CD4-positive, alpha-beta T cell (primary cell): ENCODE data around the gene SFMBT2. TPM values are rescaled to one million over a fixed set of nuclear protein-coding genes. Genes with fewer than 3 reads are reported as not detected.

Experiments used
- ATAC-seq: fragments of 200-7000 bp; cut with Tn5 transposase; one replicate; pipeline ENCODE4 v1.10.0; 2022; ENCODE audit warnings: mild to moderate bottlenecking; ENCODE audit not compliant: poor library complexity
- CTCF ChIA-PET: fragments of 350-600 bp; sonication (Branson Sonifier 250); formaldehyde crosslinking; loops from one replicate; lab custom pipeline; 2021; ENCODE audit warnings: antibody characterized with exemption, inconsistent platforms; lab: Charles Lee
- POLR2A ChIA-PET: fragments of 350-600 bp; sonication (Branson Sonifier 250); formaldehyde crosslinking; loops from one replicate; lab custom pipeline; 2021; ENCODE audit warnings: antibody characterized with exemption, inconsistent platforms; lab: Charles Lee
- DNase-seq, 14 experiments: peaks; one replicate each; pipeline ENCODE4 v3.0.0-alpha.2; 2013 to 2020; ENCODE audit warnings: mixed read lengths in 2 of 14
- H3K27ac ChIP-seq, 2 donors: one replicate each; pipeline versions ENCODE4 v1.5.1 to v1.7.0; 2013; ENCODE audit warnings: low read length in 2 of 2, low read depth in 1 of 2, mild to moderate bottlenecking in 1 of 2
- H3K27me3 ChIP-seq, 2 experiments: 1 replicate in 1 of 2; 2 replicates in 1 of 2; pipeline versions ENCODE4 v1.6.1 to v1.7.0; 2013; ENCODE audit warnings: low read length in 2 of 2, control low read depth in 1 of 2, mild to moderate bottlenecking in 1 of 2, moderate library complexity in 1 of 2; ENCODE audit not compliant: insufficient read depth in 2 of 2, control insufficient read depth in 1 of 2
- H3K36me3 ChIP-seq: one replicate; pipeline ENCODE4 v1.6.1; 2013; ENCODE audit warnings: low read length, control low read depth; ENCODE audit not compliant: insufficient read depth
- H3K4me1 ChIP-seq: one replicate; pipeline ENCODE4 v1.6.1; 2013; ENCODE audit warnings: low read length, control low read depth; ENCODE audit not compliant: insufficient read depth
- H3K4me3 ChIP-seq: one replicate; pipeline ENCODE4 v1.5.1; 2013; ENCODE audit warnings: mild to moderate bottlenecking, low read length, moderate library complexity
- H3K9me3 ChIP-seq, 2 experiments: 1 replicate in 1 of 2; 2 replicates in 1 of 2; pipeline versions ENCODE4 v1.6.1 to v1.7.0; 2013; ENCODE audit warnings: low read length in 2 of 2, mild to moderate bottlenecking in 2 of 2, control low read depth in 1 of 2, moderate library complexity in 1 of 2; ENCODE audit not compliant: control insufficient read depth in 1 of 2, insufficient read depth in 1 of 2
- H3K27ac Mint-ChIP-seq: one replicate; pipeline ENCODE4 v1.8.0; 2020; ENCODE audit warnings: mixed read lengths
- H3K27me3 Mint-ChIP-seq: one replicate; pipeline ENCODE4 v1.8.0; 2021; ENCODE audit warnings: mixed read lengths
- H3K36me3 Mint-ChIP-seq: one replicate; pipeline ENCODE4 v1.8.0; 2021; ENCODE audit warnings: low read depth, mixed read lengths
- H3K4me1 Mint-ChIP-seq: one replicate; pipeline ENCODE4 v1.8.0; 2021; ENCODE audit warnings: low read depth, mixed read lengths
- H3K4me3 Mint-ChIP-seq: one replicate; pipeline ENCODE4 v1.8.0; 2020; ENCODE audit warnings: mild to moderate bottlenecking, mixed read lengths
- H3K9me3 Mint-ChIP-seq: one replicate; pipeline ENCODE4 v1.8.0; 2020; ENCODE audit warnings: mixed read lengths
- intact Hi-C, 2 experiments: fragments of 100-400 bp; cut with DNase I in 1 of 2; cut with micrococcal nuclease in 1 of 2; formaldehyde crosslinking; loops; one replicate each; pipeline versions ENCODE4 v1.15.1 to v1.9.0; 2023 to 2025; cut with DNase I, micrococcal nuclease
- total RNA-seq, 174 experiments: library from RNA in 2 of 174; stranded (reverse) in 2 of 174; gene quantifications; one replicate each; pipeline ENCODE4 v1.2.3 and lab custom pipeline; 2021 to 2026
- TF ChIP-seq, protein P1 (sequence below): fragments of 200-600 bp; IDR thresholded peaks from one replicate; pipeline ENCODE4 v1.8.0; 2022; ENCODE audit warnings: antibody characterized with exemption, mild to moderate bottlenecking

The SFMBT2 gene
- total RNA-seq, 2 experiments from 2014 or later: 41.0 to 42.0 TPM

DNA sequence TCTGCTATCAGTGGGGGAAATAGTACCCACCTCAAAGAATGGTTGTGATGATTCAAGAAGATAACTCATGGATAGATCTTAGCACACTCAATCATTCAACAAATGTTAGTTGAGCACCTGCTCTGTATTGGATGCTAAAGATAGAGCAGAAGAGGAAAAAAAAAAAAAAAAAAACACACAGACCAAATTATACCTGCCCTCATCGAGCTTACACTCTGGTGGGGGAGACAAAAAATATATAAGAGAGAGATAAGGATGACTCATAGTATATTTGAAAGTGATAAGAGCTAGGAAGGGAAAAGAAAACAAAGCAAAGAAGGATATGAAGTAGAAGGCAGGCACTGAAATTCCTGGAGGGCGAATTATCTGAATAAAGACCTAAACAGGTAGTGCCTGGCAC is 258.5 kb downstream of the SFMBT2 start:
- Mint-ChIP-seq H3K27me3 (peaks cover 4% of the 10 kb centered on the region), H3K27ac (no peak overlapping the region), H3K4me1 (peaks cover 11% of the 10 kb centered on the region), H3K36me3 (peaks cover 3% of the 10 kb centered on the region), H3K9me3 (no peaks in the 10 kb centered on the region), H3K4me3 (no peak overlapping the region)
- CTCF ChIA-PET: no interaction called here
- intact Hi-C loops: no loop called here
- Histone ChIP-seq H3K9me3 (no peaks in the 10 kb centered on the region), H3K36me3 (no peaks in the 10 kb centered on the region), H3K4me1 (no peaks in the 10 kb centered on the region), H3K27me3 (peaks cover 0 to 7% of the 10 kb centered on the region in 2 experiments), H3K4me3 (no peak overlapping the region), H3K27ac (no peak overlapping the region)
- DNase-seq: no peak
- POLR2A ChIA-PET: interaction anchor here (0.6 kb wide), 1 partner anchor 74 kb away, joined by 3 read pairs; no protein-coding TSS in a partner anchor
- ATAC-seq: no peak
- TF ChIP-seq, protein P1, sequence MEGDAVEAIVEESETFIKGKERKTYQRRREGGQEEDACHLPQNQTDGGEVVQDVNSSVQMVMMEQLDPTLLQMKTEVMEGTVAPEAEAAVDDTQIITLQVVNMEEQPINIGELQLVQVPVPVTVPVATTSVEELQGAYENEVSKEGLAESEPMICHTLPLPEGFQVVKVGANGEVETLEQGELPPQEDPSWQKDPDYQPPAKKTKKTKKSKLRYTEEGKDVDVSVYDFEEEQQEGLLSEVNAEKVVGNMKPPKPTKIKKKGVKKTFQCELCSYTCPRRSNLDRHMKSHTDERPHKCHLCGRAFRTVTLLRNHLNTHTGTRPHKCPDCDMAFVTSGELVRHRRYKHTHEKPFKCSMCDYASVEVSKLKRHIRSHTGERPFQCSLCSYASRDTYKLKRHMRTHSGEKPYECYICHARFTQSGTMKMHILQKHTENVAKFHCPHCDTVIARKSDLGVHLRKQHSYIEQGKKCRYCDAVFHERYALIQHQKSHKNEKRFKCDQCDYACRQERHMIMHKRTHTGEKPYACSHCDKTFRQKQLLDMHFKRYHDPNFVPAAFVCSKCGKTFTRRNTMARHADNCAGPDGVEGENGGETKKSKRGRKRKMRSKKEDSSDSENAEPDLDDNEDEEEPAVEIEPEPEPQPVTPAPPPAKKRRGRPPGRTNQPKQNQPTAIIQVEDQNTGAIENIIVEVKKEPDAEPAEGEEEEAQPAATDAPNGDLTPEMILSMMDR: no peak

DNA sequence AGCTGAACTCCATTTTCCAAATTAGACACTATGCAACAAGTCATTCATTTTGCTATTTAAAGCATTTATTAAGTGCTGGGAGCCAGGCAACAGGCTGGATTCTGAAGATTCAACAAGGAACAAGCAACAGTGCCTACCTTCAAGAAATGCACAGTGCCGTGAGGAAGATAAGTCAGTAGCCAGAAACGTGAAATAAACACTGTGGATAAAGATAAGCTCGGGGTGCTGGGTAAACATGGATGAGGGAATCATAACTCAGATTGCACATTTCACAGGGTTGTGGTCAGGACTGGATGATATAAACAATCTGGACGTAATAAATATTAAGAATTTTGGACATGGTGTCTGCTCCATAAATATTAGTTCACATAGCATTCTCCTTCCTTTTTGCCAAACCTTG is 259.3 kb downstream of the SFMBT2 start:
- Histone ChIP-seq H3K9me3 (no peaks in the 10 kb centered on the region), H3K27ac (no peak overlapping the region), H3K36me3 (no peaks in the 10 kb centered on the region), H3K27me3 (peaks cover 0 to 14% of the 10 kb centered on the region in 2 experiments), H3K4me3 (no peak overlapping the region), H3K4me1 (no peaks in the 10 kb centered on the region)
- ChIA-PET POLR2A (no interaction called here), CTCF (no interaction called here)
- TF ChIP-seq, protein P1: no peak
- Mint-ChIP-seq H3K27me3 (peaks cover 11% of the 10 kb centered on the region), H3K27ac (no peak overlapping the region), H3K36me3 (peaks cover 3% of the 10 kb centered on the region), H3K4me3 (no peak overlapping the region), H3K4me1 (peaks cover 3% of the 10 kb centered on the region), H3K9me3 (no peaks in the 10 kb centered on the region)
- intact Hi-C loops: no loop called here
- DNase-seq (no peak), ATAC-seq (no peak)

DNA sequence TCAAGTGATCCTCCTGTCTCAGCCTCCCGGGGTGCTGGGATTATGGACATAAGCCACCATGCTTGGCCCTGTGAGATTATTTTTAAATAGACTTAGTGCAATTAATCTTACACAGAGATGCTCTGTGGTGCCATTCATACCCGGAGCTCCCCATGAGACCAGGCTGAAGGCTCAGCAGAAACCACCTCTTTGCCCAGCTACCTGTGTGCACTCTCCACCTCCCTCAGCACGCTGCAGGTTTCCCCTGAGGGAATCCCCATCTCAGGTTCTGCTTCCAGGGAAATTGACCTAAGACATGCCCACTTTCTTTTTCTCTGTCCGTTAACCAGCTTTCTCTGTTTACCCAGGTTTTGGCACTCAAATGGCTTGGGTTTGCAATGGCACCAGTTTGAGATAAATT is 260.5 kb downstream of the SFMBT2 start:
- no peaks in the 10 kb centered on the region for H3K36me3 ChIP-seq
- Mint-ChIP-seq H3K4me3 (no peak overlapping the region), H3K9me3 (no peaks in the 10 kb centered on the region), H3K36me3 (peaks cover 3% of the 10 kb centered on the region), H3K27me3 (peaks cover 12% of the 10 kb centered on the region), H3K4me1 (no peaks in the 10 kb centered on the region), H3K27ac (no peak overlapping the region)
- DNase-seq (no peak), ATAC-seq (no peak)
- ChIA-PET POLR2A (no interaction called here), CTCF (no interaction called here)
- no peak overlapping the region for H3K4me3 ChIP-seq
- H3K4me1 ChIP-seq: no peaks in the 10 kb centered on the region
- no peaks in the 10 kb centered on the region for H3K9me3 ChIP-seq
- H3K27me3 ChIP-seq: peaks cover 0 to 14% of the 10 kb centered on the region in 2 experiments
- H3K27ac ChIP-seq: no peak overlapping the region
- intact Hi-C loops: no loop called here
- TF ChIP-seq, protein P1: no peak
